ENCODE data around the gene SIVA1.
A peak's percentile ranks its signal among the peaks of the same experiment; 100 is the strongest.
"Not testable (repeated sequence)": the region's sequence is repeated elsewhere in the genome, so short reads cannot be mapped to it uniquely, and the experiment has no call there.

Gene SIVA1

GRCh38 chr14:104750056-104750752 lies 2.7 kb upstream of the SIVA1 start:
- no peak for DNase-seq

GRCh38 chr14:104750753-104751057 lies 2.2 kb upstream of the SIVA1 start:
- DNase-seq = not testable (repeated sequence)

GRCh38 chr14:104751539-104752422 lies 1.2 kb upstream of the SIVA1 start:
- peak in 1 of 56 donors; percentile 55 for DNase-seq

GRCh38 chr14:104752423-104752734 lies 568 bp upstream of the SIVA1 start:
- peak in 1 of 56 donors; percentile 81 for DNase-seq

- no peak for DNase-seq
Measured at GRCh38 chr14:104753528-104754212, 723 bp downstream of the SIVA1 start.

GRCh38 chr14:104754213-104754851 lies 1.4 kb downstream of the SIVA1 start:
- no peak for DNase-seq

GRCh38 chr14:104755621-104756020 lies 2.7 kb downstream of the SIVA1 start:
- no peak for DNase-seq

- no peak for DNase-seq
Measured at GRCh38 chr14:104756477-104757237, 3.7 kb downstream of the SIVA1 start.

- no peak for DNase-seq
Measured at GRCh38 chr14:104757238-104757585, 4.3 kb downstream of the SIVA1 start.

- no peak for DNase-seq
Measured at GRCh38 chr14:104757681-104758392, 4.9 kb downstream of the SIVA1 start.

- no peak for DNase-seq
Measured at GRCh38 chr14:104758981-104759969, 6.3 kb downstream of the SIVA1 start.

GRCh38 chr14:104765517-104765916 lies 12.6 kb downstream of the SIVA1 start:
- no peak for DNase-seq

- DNase-seq = no peak
Measured at GRCh38 chr14:104766256-104766862, 13.4 kb downstream of the SIVA1 start.

GRCh38 chr14:104766863-104767633 lies 14.1 kb downstream of the SIVA1 start:
- no peak for DNase-seq

- DNase-seq = no peak
Measured at GRCh38 chr14:104767634-104767918, 14.6 kb downstream of the SIVA1 start.

GRCh38 chr14:104768437-104769323 lies 15.7 kb downstream of the SIVA1 start:
- DNase-seq = peak in 54 of 56 donors; percentile 41 to 94 (median 74)
